Breast epithelium (tissue), 3 donors: Measurements from ENCODE around the gene KCNH2.

Source experiments
- POLR2A ChIP-seq: fragments of 450-650 bp; IDR thresholded peaks from one replicate; pipeline ENCODE4 v1.6.1; 2016; ENCODE audit warnings: antibody characterized with exemption, mild to moderate bottlenecking, moderate library complexity
- POLR2AphosphoS5 ChIP-seq, 3 donors: sonication (generic); formaldehyde crosslinking; IDR thresholded peaks; one replicate each; pipeline ENCODE4 v1.6.1; 2017; ENCODE audit warnings: antibody characterized with exemption in 3 of 3
- TF ChIP-seq, protein P1 (sequence below), 3 donors: fragments of 450-650 bp; IDR thresholded peaks; one replicate each; pipeline ENCODE4 v1.5.1; 2016 to 2017; ENCODE audit warnings: antibody characterized with exemption in 3 of 3, mild to moderate bottlenecking in 3 of 3, moderate library complexity in 3 of 3

DNA sequence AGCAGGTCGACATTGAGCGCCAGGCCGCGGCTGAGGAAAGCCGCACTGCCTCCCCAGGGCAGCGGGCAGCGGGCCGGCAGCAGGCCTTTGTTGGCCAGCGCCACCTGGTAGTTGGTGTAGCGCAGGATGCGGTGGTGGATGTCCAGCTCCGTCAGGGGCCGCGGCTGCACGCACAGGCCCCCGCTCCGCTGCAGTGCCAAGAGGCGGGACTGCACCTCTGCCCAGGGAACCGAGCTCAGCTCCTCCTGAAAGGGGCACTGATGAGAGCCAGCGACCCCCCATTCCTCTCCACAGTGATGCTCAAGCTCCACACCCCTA is 41.0 kb upstream of the KCNH2 start:
- TF ChIP-seq, protein P1, sequence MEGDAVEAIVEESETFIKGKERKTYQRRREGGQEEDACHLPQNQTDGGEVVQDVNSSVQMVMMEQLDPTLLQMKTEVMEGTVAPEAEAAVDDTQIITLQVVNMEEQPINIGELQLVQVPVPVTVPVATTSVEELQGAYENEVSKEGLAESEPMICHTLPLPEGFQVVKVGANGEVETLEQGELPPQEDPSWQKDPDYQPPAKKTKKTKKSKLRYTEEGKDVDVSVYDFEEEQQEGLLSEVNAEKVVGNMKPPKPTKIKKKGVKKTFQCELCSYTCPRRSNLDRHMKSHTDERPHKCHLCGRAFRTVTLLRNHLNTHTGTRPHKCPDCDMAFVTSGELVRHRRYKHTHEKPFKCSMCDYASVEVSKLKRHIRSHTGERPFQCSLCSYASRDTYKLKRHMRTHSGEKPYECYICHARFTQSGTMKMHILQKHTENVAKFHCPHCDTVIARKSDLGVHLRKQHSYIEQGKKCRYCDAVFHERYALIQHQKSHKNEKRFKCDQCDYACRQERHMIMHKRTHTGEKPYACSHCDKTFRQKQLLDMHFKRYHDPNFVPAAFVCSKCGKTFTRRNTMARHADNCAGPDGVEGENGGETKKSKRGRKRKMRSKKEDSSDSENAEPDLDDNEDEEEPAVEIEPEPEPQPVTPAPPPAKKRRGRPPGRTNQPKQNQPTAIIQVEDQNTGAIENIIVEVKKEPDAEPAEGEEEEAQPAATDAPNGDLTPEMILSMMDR (IDR thresholded peaks at IDR 0.05), result no peak
- TF ChIP-seq POLR2A, result no peak
- no peak for TF ChIP-seq POLR2AphosphoS5 (IDR thresholded peaks at IDR 0.05)
